DMS114 treated with DMSO at 0.1 percent for 48 hours (cell line): Measurements from ENCODE around the gene RTN4IP1.
"Not testable (repeated sequence)": the region's sequence is repeated elsewhere in the genome, so short reads cannot be mapped to it uniquely, and the experiment has no call there.

ENCODE experiments used
- DNase-seq: peaks from one replicate; lab custom pipeline; 2025; ENCODE audit not compliant: unreplicated experiment; lab: John Stamatoyannopoulos, UW

Gene RTN4IP1

DNA sequence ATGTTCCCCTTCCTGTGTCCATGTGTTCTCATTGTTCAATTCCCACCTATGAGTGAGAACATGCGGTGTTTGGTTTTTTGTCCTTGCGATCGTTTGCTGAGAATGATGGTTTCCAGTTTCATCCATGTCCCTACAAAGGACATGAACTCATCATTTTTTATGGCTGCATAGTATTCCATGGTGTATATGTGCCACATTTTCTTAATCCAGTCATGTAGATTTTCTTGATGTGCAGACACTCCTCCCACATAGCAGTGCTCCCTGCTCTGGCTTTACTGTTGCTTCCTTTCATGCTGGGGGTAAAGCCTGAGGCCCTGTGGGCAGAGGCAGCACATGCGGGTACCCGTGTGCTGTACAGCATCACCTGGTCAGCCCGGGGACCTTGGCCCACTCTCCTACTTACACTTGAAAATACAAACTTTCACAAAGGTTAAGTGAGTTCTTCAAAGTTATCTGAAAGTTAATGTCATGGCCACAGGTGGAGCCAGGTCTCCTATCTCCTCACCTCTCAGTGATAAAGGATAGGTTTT is 80.3 kb downstream of the RTN4IP1 start:
- DNase-seq = not testable (repeated sequence)

DNA sequence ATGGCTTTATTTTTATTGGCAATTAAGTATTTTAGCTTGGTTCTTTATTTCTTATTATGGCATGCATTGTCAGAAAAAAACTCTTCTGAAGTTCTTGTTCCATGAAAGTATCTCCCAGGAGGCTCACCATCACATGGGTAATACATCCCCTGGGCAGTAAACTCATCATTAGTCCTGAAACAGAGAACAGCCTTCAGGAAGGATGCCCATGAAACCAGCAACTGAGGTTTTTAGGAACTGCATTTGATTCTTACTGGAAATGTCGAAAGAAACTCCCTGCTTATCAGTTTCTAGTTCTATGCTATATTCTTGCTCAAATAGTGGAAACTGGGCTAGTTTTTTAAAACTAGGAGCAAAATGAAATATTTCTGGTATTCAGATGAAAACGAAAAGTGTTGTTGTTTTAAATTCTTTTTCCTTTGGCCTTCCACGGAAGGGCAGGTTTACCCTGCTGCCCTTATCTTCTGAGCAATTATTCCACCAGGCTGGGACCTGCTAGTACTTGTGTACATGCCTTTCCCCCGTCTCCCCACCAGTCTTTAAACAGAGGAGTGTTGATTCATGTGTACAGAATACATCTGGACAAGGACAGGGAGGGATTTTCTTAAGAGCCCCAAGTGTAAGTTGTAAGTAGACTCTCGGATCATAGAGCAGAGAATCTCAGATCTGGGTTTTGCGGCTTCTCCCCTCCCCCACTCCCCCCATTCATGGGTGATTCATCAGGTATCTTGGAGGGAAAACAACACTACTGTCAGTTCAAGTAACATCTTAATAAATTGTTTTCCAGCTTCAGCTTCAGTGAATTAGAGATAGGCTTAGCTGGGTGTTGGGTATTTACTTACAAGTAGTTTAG is 81.5 kb downstream of the RTN4IP1 start:
- no peak for DNase-seq

DNA sequence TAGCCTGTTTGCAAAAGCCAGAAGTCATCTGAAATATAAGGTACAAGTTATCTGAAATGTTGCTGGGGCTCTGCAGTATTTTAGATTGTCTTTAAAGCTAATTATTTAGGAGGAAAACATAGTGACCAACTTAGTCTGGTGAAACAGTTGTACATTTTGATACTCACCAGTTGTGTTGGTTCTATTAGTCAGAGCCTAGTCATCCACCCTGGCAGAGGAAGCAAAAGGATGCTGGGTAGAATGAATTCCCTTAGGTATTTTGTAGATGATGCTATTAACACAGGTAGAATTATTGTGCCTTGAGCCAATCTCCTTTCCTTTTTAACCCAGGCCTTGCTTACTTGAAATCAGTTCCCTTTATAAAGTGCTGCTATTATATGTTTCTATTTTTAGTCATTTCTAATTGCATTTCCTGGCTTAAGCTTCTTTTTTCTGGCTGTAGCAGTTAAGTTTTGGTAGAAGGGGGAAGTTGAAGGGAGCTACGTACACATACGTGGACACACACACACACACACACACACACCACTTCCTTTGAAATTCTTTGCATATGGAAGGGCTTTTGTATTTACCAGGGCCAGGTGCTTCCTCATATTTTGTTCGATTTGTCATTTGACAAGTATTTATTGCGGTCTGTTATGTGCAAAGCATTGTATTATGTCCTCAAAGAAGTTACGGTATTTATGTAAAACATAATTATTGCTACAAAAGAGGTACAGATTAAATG is 82.4 kb downstream of the RTN4IP1 start:
- no peak for DNase-seq

DNA sequence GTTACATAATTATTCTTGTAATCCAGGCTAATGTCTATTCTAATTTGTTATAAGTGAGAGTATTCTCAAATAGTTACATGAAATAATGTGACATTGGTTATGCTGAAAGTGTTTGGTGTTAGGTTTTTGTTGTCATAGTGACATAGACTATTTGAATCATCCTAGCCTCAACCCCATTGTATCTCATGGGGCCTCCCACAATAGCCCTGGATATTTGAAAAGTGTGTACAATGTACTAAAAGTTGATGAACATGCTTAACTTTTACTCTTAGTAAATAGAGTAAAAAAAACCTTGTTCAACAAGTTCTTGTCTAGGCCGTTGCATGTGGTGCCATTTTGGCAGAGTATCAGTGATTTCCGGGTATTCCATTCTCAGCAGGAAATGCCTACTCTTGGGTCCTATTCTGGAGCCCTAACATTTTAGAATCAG is 83.0 kb downstream of the RTN4IP1 start:
- DNase-seq = no peak

DNA sequence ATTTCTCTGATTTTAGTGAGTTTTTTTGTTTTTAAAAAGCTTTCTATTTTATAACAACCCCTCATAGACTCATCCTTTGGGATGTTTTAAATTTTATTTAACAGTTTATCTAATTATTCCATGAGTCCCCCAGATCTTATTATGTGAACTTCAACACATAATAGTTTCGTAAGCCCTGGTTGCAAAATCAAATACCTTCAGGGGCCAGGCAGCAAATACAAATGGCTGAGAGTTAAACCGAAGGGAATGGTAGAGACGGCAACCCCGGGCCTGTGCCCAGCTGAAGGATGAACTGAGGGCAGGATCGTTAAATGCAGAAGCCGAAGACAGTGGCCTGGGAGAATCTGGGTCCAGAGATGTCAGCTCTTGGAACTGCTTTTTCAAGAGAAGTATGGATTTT is 88.4 kb downstream of the RTN4IP1 start:
- no peak for DNase-seq

DNA sequence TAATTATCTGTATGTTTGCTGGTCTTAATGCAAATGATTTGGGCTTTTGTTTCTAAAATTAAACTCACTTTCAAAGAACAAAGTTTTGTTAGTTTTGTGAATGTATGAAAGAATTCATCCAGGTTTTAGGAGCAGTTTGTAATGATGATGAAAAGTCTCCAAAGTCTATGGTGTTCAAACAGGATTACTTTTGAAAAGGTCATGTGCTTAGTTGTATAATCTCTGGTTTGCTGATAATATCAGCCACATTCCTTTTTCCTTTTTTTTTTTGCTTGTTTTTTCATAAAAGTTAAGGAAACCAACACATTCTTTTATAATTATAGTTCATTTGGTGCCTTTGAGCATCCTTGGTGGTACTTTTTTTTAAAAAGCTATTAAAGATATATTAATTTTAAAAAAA is 88.9 kb downstream of the RTN4IP1 start:
- DNase-seq = no peak

DNA sequence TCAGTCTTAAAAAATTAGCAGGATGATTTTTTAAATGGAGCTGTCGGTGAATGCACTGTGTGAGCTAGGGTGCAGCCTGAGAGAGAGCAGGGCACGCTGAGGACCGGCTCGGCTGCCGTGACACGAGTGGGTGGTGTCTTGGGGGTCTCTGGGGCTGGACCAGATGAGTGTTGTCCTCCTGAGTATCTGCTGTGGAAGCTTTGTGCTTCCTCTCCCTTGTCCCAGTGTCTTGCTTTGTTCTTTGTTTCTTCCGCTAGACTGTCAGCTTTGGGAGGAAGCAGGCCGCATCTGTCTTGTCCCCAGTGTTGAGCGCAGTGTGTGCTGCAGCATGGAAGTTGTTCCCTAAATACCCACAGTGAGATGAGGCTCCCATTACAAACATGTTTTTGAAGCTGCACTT is 89.4 kb downstream of the RTN4IP1 start:
- no peak for DNase-seq

DNA sequence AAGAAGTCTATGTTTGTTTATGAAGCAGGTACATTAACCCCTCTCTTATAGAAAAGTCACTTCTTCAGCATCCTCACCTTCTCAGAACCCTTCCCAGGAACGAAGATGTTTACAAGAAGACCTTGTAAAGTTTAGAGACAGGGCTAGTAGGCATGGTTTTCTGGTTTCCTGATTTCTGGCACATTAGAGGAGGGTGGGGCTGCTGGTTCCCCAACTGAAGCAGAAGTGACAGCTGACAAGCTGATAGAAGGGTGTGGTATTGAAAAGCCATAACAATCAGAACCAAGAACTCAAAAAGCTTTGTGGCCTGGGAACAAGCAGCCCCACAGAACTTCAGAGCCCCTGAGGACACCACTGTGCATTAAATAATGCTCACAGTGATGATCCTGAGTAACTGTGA is 91.2 kb downstream of the RTN4IP1 start:
- no peak for DNase-seq

DNA sequence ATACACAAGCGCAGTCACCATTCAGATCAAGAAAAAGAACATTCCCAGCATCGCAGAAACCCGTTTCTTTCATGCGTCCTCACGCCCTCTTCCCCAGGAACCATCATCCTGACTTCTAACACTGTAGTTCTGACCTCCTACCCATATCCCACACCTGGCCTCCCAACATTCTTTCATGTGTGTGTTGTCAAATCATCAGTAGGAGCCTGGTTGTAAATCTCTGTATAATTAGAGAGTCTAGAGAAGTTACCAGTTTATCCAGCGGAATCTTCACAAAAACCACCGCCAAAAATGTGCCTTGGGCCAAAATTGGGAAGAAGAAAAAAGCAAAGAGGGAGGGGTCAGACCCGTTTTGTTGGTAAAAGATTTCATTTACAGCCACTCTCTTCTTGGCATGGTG is 91.6 kb downstream of the RTN4IP1 start:
- no peak for DNase-seq

DNA sequence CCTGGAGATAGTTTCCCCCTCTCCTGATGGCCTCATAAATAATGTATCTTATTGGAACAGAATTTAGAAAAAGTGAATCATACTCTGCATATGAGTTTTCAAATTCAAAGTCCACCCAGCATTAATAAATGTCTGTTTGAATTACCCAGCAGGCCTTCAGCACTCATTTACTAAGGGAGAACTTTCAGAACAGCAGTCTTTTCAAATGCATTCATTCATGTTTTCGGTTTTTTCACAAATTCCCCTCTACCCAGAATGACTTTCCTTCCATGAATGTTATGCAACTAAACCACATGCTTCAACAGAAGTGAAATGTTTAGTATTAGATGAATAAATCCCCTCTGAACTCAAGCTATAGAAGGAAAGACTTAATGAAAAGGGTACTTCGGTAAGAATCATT is 92.4 kb downstream of the RTN4IP1 start:
- DNase-seq = no peak

DNA sequence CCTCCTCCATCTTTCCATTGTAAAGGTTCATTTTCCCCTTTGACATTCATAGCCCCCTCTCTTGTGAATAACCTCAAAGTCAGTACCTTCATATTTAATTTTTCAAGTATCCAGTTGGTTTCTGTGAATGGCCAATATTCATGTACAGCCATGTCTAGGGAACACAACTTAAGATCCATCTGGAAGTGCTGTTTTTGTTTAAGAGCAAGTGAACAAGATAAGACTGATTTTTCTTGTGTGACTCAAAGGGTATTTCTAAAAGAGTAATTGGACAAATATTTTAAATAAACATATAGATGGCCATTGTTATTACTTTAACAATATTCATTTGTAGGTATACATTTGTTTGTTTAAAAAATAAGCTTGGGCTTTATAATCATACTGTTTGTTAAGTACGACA is 92.9 kb downstream of the RTN4IP1 start:
- no peak for DNase-seq

DNA sequence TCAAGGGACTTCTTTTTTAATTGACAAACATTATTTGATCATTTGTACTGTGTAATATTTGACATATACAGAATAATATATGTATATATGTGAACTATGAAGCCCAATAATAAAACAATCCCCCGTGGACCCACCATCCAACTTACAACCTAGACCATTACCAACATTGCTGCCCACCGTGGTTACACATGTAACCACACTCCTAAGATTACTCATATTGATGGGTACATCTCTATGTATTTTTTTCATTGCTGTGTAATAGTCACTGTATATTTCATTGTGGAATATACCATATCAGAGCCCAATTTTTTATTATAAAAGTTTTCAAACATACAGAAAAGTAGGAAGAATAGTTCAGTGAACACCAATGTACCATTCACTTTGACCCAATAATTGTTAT is 94.3 kb downstream of the RTN4IP1 start:
- DNase-seq = no peak

DNA sequence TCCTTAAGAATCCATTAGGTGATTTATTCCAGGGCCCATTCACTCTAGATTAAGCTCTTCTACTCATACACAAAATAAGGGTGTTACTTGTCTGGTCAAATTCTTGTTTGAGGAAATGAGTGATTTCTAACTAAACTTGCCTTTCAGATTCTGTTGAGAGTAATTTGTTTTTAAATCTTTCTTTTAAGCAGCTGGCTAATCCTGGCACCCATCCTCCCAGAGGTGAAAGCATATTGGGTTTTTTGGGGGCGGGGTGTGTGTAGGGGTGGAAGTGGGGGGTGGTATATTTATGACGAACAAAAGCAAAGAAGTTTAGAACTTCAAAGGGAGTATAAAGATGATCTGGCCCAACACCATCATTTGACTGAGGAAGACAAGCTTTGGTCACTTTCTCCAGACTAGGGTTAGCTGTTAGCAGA is 94.7 kb downstream of the RTN4IP1 start:
- no peak for DNase-seq

DNA sequence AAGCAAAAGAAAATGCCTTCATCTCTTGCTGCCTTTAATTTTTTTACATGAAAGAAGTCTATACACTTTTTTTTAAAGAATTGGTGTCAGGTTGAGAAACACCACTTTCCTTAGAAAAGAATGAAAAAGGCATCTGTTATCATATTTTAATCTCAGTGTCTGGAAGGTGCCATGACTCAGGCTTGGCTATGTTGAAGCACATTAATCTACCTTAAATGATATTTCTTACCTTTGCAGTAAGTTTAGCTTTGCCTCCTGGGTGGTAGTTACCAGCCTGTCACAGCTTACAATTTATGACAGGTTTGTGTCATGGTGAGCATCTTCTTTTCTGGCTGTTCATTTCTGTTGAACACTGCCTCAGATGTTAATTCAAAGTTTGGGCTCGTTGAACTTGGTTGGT is 95.3 kb downstream of the RTN4IP1 start:
- no peak for DNase-seq

DNA sequence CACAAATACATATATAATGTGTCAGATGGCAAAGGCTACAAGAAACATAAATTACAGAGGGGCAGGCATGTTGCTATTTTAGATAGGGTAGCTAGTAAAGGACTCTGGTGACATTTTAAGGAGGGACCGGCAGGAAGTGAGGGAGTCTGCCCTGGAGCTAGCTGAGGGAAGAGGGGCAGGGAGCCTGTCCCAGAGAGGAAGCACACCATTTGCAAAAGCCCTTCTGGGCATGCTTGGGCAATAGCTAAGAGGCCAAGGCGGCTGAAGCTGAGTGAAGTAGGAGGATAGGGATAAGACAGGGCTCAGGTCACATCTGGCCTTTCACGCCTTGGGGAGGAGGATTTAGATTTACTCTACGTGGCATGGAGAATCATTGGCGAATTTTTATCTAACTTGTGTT is 96.2 kb downstream of the RTN4IP1 start:
- DNase-seq = no peak

DNA sequence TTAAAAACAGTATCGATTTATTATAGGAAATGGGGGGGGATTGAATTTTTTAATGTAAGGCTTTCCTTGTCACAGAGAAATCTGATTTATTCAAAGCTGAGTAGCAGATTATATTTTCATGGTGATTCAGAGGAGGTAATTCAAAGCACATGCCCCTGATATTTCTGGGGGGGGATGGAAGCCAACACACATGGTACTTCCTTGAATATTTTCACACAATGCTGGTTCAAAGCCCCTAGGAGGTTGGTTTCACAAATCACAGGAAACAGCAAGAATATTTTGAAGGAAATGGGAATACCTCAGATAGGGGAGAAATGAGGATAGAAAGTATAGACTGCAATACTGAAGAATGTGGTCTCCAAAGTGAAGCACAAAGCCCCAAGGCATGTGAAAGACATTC is 98.8 kb downstream of the RTN4IP1 start:
- no peak for DNase-seq

DNA sequence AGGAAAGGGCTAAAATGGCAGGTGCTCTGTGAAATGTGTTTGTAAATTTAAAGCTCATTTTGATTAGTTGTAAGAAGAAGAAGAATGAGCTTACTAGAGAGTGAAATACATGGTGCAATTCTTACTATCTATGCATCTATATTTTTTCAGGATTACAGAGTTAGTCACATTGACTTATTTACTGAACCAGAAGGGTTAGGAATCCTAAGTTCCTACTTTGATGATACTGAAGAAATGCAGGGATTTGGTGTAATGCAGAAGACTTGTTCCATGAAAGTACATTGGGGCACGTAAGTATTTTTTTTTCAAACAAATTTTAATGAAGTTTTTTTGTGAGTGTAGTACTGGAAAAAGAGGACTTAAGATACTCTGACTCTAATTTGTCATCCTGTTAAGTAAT is 99.3 kb downstream of the RTN4IP1 start:
- no peak for DNase-seq

DNA sequence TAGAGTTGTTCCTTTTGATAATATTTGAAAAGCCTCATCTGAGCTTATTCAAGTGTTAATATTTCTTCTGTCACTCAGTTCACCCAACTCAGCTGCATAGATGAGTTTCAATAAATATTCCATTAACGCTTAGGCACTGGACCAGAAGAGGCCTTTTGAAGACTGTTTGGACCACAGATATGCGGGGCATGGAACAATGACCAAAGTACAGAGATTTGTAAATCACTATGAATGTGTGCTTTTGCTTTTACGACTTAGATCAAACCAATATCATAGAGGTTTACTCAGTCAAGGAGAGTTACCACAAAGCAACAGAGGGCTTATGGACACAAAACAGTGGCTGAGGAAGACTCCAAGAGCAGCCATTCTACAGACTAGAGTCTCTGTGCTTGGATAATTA is 99.9 kb downstream of the RTN4IP1 start:
- DNase-seq = no peak

DNA sequence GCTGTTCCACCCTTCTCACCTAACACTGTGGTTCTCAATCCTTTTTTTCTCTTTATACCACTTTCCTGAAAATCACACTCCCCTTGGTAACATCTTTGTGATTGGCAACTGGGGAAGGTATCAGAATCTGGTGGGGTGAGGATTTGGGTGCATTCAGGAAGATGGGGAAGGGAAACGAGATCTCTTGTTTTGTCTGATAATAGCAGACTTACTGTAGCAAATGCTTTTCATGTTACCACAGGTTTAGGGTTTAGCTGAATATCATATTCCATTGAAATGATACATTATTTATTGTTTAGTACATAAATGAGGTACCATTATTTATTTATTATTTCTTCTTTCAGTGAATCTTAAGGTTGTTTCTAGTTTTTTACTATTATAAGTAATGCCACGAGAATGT is 100.8 kb downstream of the RTN4IP1 start:
- DNase-seq = no peak

DNA sequence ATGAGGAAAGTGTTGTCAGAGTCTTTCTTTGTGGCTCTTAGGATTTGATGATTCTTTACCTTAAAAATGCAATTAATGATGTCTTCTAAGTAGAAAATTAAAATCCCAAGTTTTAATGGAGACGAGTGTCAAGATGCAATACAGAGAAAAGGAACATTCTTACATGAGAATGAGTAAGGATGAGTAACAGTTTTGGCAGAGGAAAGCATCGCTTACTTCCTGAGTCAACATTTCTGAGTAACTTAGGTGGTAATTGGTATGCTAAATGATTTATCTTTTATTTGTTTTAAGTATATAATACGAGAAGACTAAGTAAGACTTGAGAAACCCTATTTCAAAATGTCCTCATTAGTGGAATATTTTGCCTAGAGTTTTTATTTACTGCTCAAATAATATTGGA is 101.3 kb downstream of the RTN4IP1 start:
- DNase-seq = no peak

DNA sequence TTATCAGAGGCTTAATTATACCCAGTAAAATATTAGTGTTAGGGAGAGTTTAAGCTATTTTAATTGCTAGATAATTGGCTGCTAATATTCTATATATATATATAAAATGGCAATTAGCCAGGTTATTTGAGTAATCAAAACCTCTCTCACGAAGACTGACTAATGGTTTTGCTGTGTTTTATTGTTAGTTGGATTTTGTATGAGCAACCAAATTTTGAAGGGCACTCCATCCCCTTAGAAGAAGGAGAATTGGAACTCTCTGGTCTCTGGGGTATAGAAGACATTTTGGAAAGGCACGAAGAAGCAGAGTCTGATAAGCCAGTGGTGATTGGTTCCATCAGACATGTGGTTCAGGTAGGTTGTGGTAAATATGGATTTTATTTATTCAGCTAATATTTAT is 102.2 kb downstream of the RTN4IP1 start:
- no peak for DNase-seq

DNA sequence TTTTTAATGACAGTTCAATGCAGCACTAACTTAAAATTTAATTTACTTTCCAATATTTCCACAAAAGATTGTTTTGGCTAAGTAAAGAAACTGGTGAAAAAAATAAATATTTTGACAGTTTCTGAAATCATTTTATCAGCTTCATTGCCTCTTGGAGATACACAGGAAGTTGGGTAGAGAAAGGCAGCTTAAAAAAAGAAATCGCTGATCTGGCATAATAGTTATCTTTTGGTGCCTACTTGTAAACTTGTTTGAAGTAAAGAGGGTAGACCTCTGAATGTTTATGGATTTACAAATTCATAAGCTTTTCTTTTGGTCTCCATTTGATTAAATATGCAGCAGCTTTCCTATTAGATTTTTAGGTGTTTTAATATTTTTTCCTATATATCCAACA is 103.4 kb downstream of the RTN4IP1 start:
- no peak for DNase-seq
